Heart right ventricle (tissue), 16 donors: Measurements from ENCODE around the gene C4orf50. TPM values are rescaled to one million over a fixed set of nuclear protein-coding genes. Genes with fewer than 3 reads are reported as not detected.

Experiments
- ATAC-seq, 8 donors: fragments of 200-7000 bp; cut with Tn5 transposase; one replicate each; pipeline ENCODE4 v1.9.1; 2020; ENCODE audit warnings: mild to moderate bottlenecking in 8 of 8, moderate library complexity in 8 of 8, moderate number of reproducible peaks in 1 of 8
- DNase-seq, 2 donors: peaks; one replicate each; pipeline ENCODE4 v3.0.0-alpha.2; 2020
- H3K27ac ChIP-seq, 10 donors: fragments of 200-600 bp; sonication (generic) in 2 of 10; one replicate each; pipeline versions ENCODE4 v1.5.0 to v1.8.0; 2020 to 2022; ENCODE audit warnings: mild to moderate bottlenecking in 3 of 10
- H3K27me3 ChIP-seq, 7 donors: fragments of 200-600 bp; one replicate each; pipeline ENCODE4 v1.8.0; 2021 to 2022; ENCODE audit warnings: mild to moderate bottlenecking in 2 of 7
- H3K36me3 ChIP-seq, 9 donors: fragments of 200-600 bp; sonication (generic) in 1 of 9; one replicate each; pipeline versions ENCODE4 v1.5.0 to v1.8.0; 2020 to 2022; ENCODE audit warnings: mild to moderate bottlenecking in 2 of 9
- H3K4me1 ChIP-seq, 9 donors: fragments of 200-600 bp; sonication (generic) in 1 of 9; one replicate each; pipeline versions ENCODE4 v1.5.0 to v1.8.0; 2020 to 2022; ENCODE audit warnings: mild to moderate bottlenecking in 4 of 9
- H3K4me3 ChIP-seq, 10 donors: fragments of 200-600 bp; sonication (generic) in 2 of 10; one replicate each; pipeline versions ENCODE4 v1.5.0 to v1.8.0; 2020 to 2022; ENCODE audit warnings: mild to moderate bottlenecking in 7 of 10, moderate library complexity in 2 of 10
- H3K9me3 ChIP-seq, 11 donors: fragments of 200-600 bp in 10 of 11; sonication (generic) in 2 of 11; one replicate each; pipeline versions ENCODE4 v1.5.0 to v1.8.0; 2013 to 2022; ENCODE audit warnings: mild to moderate bottlenecking in 2 of 11, control low read depth in 1 of 11, moderate library complexity in 1 of 11
- CTCF ChIP-seq, 9 donors: fragments of 200-600 bp; sonication (generic) in 2 of 9; IDR thresholded peaks; one replicate each; pipeline versions ENCODE4 v1.5.0 to v1.8.0; 2021 to 2022; ENCODE audit warnings: antibody characterized with exemption in 9 of 9, mild to moderate bottlenecking in 5 of 9, moderate library complexity in 1 of 9
- WGBS, 2 donors: extraction: QIAGEN DNeasy Blood & Tissue Kit; methylation state at CpG; one replicate each; pipeline ENCODE4 v1.1.7; 2013; ENCODE audit warnings: inconsistent platforms in 1 of 2; 5-methylcytosine and 5-hydroxymethylcytosine counted together
- intact Hi-C, 10 donors: fragments of 100-400 bp; cut with DNase I; formaldehyde crosslinking; loops; one replicate each; pipeline versions ENCODE4 v1.11.1 to v1.14.2; 2022
- polyA plus RNA-seq, 2 donors: library from polyadenylated mRNA; stranded (reverse); fragments of 200-250 nt; gene quantifications; one replicate each; pipeline ENCODE4 v1.2.3, GENCODE V29; 2013
- total RNA-seq, 10 donors: library from RNA; stranded (reverse); fragmentation: NEBNext Ultra II Directional in 3 of 10; extraction: Animal tissue kit (Norgen Biotek cat#: 25700) in 3 of 10; gene quantifications; one replicate each; pipeline versions ENCODE4 v1.2.1 to v1.2.4, GENCODE V29; 2021 to 2023
- donor health status: Arrhythmogenic right ventricular cardiomyopathy.
- donor health status: ischemic (EF 13 %, LVEDD 7.1; RV severe dilation, severe dysfunction).
- donor health status: healthy with polysubstance abuse.
- donor health status: DM: no; HTN: yes; CAD: no.
- donor health status: DM: no; HTN: no; CAD: no.
- donor health status: ischemic (EF 25% LVEDD 6.9; RV normal size, moderate dysfunction).
- donor health status: ischemic (EF 25% LVEDD 5.7; RV mildly dilated, moderate dysfunction).
- donor health status: healthy.
- donor health status: DM: yes; HTN: yes; CAD: no.
- donor health status: Ischemic cardiomyopathy.
- donor health status: ischemic (EF 35%, LVEDD 5.7; RV mildly dilated, moderate dysfunction).
- donor health status: nonischemic (EF 11% LVEDD 7.7; RV severe dilation, severe dysfunction).
- donor health status: DM: yes; HTN: yes; CAD: no.
- donor health status: PGD.
- donor health status: ischemic (EF 29% LVEDD 5.4; RV normal size, mild dysfunction).
- donor health status: nonischemic (EF 23%, LVEDD 6.1; RV moderate dilation, normal function).

C4orf50 gene
- total and polyA plus RNA-seq, 12 donors = 0.05 TPM; not detected in 11

GRCh38 chr4:6052679-6053078 lies 34.4 kb upstream of the C4orf50 start:
- Histone ChIP-seq H3K36me3 (no peaks in the 10 kb centered on the region), H3K4me3 (no peak overlapping the region), H3K9me3 (peaks cover 0 to 13% (median 3%) of the 10 kb centered on the region in 11 donors), H3K27ac (no peak overlapping the region), H3K4me1 (no peaks in the 10 kb centered on the region), H3K27me3 (peaks cover 0 to 17% (median 9%) of the 10 kb centered on the region in 7 donors)
- no peak for DNase-seq
- TF ChIP-seq CTCF (IDR thresholded peaks at IDR 0.05) = no peak
- intact Hi-C loops = no loop called here
- ATAC-seq = no peak
- WGBS, 2 donors = 80% methylated on average over 6 of the region's 6 CpGs

DNA sequence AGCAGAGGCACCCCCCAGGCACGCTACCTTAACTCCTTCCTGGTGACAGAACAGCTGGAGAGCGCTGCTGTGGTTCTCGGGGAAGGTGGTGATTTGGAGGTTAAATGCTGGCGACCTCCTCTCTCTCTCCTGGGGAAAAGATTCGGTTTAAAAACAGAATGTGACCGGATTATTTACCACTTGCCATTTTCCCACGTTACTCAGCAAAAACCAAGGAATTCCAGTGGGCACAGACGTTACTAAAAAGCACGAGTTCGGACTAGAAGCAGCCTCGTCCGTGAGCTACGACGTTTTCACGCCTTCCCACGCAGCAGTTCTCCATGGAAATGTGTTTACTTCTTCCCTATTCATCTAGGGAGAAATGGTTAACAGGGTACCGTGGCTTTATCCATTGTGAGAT lies 32.3 kb upstream of the C4orf50 start:
- DNase-seq (no peak), ATAC-seq (no peak)
- H3K27ac ChIP-seq = no peak overlapping the region
- no peaks in the 10 kb centered on the region for H3K36me3 ChIP-seq
- no peak for TF ChIP-seq CTCF (IDR thresholded peaks at IDR 0.05)
- H3K9me3 ChIP-seq = no peaks in the 10 kb centered on the region
- no peaks in the 10 kb centered on the region for H3K4me1 ChIP-seq
- no peak overlapping the region for H3K4me3 ChIP-seq
- intact Hi-C loops = no loop called here
- peaks cover 0 to 27% (median 15%) of the 10 kb centered on the region in 7 donors for H3K27me3 ChIP-seq
- WGBS, 2 donors = 61 to 65% methylated on average over 17 of the region's 17 CpGs

DNA sequence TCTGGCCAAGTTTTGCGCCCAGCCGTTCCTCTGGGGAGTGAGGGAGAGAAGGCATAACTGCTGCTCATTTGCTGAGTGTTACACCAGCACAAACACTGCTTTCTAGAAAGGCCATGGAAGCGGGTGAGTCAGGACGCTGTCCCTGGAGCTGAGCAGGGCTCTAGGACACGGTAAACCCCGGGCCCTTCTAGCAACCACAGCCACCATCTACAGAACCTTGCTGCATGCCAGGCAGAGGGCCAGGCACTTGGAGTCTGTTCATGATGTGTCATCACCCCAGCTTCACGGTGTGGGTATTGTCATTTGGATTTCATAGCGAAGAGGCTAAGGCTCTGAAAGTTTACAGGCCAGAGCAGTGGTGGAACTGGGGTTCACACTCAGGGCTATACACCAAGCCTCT lies 31.8 kb upstream of the C4orf50 start:
- Histone ChIP-seq H3K36me3 (no peaks in the 10 kb centered on the region), H3K27ac (no peak overlapping the region), H3K27me3 (peaks cover 0 to 33% (median 21%) of the 10 kb centered on the region in 7 donors), H3K9me3 (no peaks in the 10 kb centered on the region), H3K4me3 (no peak overlapping the region), H3K4me1 (no peaks in the 10 kb centered on the region)
- 66 to 78% methylated on average over 8 of the region's 8 CpGs for WGBS, 2 donors
- ATAC-seq (peak in 2 of 8 donors; percentile 67 to 82), DNase-seq (no peak)
- intact Hi-C loops = no loop called here
- TF ChIP-seq CTCF (IDR thresholded peaks at IDR 0.05) = no peak

- no peak for DNase-seq
- H3K27ac ChIP-seq = no peak overlapping the region
- no peak for TF ChIP-seq CTCF (IDR thresholded peaks at IDR 0.05)
- intact Hi-C loops = no loop called here
- peaks cover 0 to 39% (median 26%) of the 10 kb centered on the region in 7 donors for H3K27me3 ChIP-seq
- no peak for ATAC-seq
- no peaks in the 10 kb centered on the region for H3K4me1 ChIP-seq
- WGBS, 2 donors = 90 to 91% methylated on average over 12 of the region's 12 CpGs
- H3K4me3 ChIP-seq = no peak overlapping the region
- no peaks in the 10 kb centered on the region for H3K36me3 ChIP-seq
- H3K9me3 ChIP-seq = no peaks in the 10 kb centered on the region
These were observed 31.0 kb upstream of the C4orf50 start for GRCh38 chr4:6049278-6049677.
